ENCODE data around the gene TATDN2. TPM values are rescaled to one million over a fixed set of nuclear protein-coding genes. Genes with fewer than 3 reads are reported as not detected.

Gene TATDN2
- total RNA-seq, 2 experiments from 2014 or later, result 22.0 to 57.5 TPM

DNA sequence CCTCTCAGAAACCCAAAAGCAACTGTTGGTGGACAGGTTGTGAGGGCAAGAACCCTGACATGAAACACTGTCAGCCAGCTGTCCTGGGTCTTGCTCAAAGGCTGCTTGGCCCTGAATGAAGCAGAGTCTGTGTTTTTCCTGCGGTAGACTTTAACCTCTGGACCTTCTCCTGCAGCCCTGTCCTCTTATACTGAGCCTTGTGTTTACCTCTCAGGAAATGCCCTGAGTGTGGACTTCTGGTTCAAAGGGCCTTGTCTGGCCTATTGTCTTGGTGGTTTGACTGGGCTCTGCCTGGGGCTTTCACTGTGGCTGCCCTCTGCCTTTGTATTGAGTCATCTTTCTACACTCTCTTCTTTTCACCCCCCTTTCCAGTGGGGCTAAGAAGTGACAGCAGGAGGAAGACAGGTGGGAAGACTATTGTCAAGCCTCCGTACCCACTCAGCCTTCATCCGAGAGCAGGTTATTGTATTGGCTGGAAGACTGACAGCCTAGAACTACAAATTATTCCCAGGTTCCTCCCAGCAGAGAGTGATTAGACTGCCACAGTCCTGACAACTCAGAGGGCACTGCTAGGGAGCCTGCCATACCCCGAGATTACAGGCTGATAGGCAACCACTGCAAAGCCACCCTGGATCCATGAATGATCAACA, 69.2 kb downstream of the TATDN2 start:
- DNase-seq (ENCODE audit: low spot score), result no peak
- Histone ChIP-seq H3K4me3 (ENCODE audit: low read depth, low read length, poor library complexity, severe bottlenecking) (no peak overlapping the region), H3K79me2 (ENCODE audit: insufficient read depth, low read depth, low read length) (peaks cover 24% of the 10 kb centered on the region), H3K9me3 (ENCODE audit: low read length) (no peaks in the 10 kb centered on the region), H3K9me2 (ENCODE audit: insufficient read depth, low read length) (no peaks in the 10 kb centered on the region), H3K4me1 (ENCODE audit: insufficient read depth, low read length, poor library complexity, severe bottlenecking) (peaks cover 20% of the 10 kb centered on the region), H3K4me2 (ENCODE audit: low read length) (no peak overlapping the region), H3K27ac (ENCODE audit: low read depth, low read length, poor library complexity, severe bottlenecking) (no peak overlapping the region), H2AFZ (ENCODE audit: low read length) (no peak overlapping the region), H4K20me1 (ENCODE audit: insufficient read depth, low read length) (peaks cover 6% of the 10 kb centered on the region; the same call in 1 of the 2 replicates), H3K36me3 (ENCODE audit: insufficient read depth, low read length) (peaks cover 67% of the 10 kb centered on the region)
- CTCF ChIA-PET (ENCODE audit: unreplicated experiment), result no interaction called here
- intact Hi-C loops (cut with micrococcal nuclease; ENCODE audit: unreplicated experiment), result no loop called here
- no TSS peak for BruUV-seq (replicated peaks)
- TF ChIP-seq EZH2phosphoT487 (IDR thresholded peaks at IDR 0.05; ENCODE audit: borderline replicate concordance, low read depth, low read length), result no peak
- TF ChIP-seq, protein P1, sequence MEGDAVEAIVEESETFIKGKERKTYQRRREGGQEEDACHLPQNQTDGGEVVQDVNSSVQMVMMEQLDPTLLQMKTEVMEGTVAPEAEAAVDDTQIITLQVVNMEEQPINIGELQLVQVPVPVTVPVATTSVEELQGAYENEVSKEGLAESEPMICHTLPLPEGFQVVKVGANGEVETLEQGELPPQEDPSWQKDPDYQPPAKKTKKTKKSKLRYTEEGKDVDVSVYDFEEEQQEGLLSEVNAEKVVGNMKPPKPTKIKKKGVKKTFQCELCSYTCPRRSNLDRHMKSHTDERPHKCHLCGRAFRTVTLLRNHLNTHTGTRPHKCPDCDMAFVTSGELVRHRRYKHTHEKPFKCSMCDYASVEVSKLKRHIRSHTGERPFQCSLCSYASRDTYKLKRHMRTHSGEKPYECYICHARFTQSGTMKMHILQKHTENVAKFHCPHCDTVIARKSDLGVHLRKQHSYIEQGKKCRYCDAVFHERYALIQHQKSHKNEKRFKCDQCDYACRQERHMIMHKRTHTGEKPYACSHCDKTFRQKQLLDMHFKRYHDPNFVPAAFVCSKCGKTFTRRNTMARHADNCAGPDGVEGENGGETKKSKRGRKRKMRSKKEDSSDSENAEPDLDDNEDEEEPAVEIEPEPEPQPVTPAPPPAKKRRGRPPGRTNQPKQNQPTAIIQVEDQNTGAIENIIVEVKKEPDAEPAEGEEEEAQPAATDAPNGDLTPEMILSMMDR (conservative IDR thresholded peaks at IDR 0.05; ENCODE audit: low read length), result no peak
- POLR2A ChIA-PET, result no interaction called here

DNA sequence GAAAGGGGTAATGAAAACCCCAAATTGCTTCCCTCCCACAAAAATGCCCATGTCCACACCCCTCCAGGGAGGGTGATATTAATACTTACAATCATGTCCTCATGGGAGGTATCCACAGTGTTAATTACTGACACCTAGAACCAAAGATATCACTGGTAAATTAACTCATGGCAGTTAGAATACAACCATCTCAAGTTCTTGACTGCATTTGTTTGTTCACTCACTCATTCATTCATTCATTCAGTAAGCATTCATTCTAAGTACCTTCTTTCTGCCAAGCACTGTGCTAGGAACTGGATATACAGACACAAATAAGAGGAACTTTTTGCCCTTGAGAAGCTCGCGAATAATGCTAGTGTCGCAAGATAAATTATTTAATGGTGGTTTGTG, 69.7 kb downstream of the TATDN2 start:
- DNase-seq (ENCODE audit: low spot score), result no peak
- no peak overlapping the region for H3K4me3 ChIP-seq (ENCODE audit: low read depth, low read length, poor library complexity, severe bottlenecking)
- H3K4me1 ChIP-seq (ENCODE audit: insufficient read depth, low read length, poor library complexity, severe bottlenecking), result peaks cover 20% of the 10 kb centered on the region
- no peak overlapping the region for H3K27ac ChIP-seq (ENCODE audit: low read depth, low read length, poor library complexity, severe bottlenecking)
- no peaks in the 10 kb centered on the region for H3K9me3 ChIP-seq (ENCODE audit: low read length)
- TF ChIP-seq, protein P1 (conservative IDR thresholded peaks at IDR 0.05; ENCODE audit: low read length), result no peak
- no peak for TF ChIP-seq EZH2phosphoT487 (IDR thresholded peaks at IDR 0.05; ENCODE audit: borderline replicate concordance, low read depth, low read length)
- ChIA-PET CTCF (ENCODE audit: unreplicated experiment) (no interaction called here), POLR2A (no interaction called here)
- peaks cover 6% of the 10 kb centered on the region; the same call in 1 of the 2 replicates for H4K20me1 ChIP-seq (ENCODE audit: insufficient read depth, low read length)
- no TSS peak for BruUV-seq (replicated peaks)
- no peaks in the 10 kb centered on the region for H3K9me2 ChIP-seq (ENCODE audit: insufficient read depth, low read length)
- no peak overlapping the region for H3K4me2 ChIP-seq (ENCODE audit: low read length)
- peaks cover 24% of the 10 kb centered on the region for H3K79me2 ChIP-seq (ENCODE audit: insufficient read depth, low read depth, low read length)
- H2AFZ ChIP-seq (ENCODE audit: low read length), result no peak overlapping the region
- H3K36me3 ChIP-seq (ENCODE audit: insufficient read depth, low read length), result peaks cover 62% of the 10 kb centered on the region
- intact Hi-C loops (cut with micrococcal nuclease; ENCODE audit: unreplicated experiment), result no loop called here

DNA sequence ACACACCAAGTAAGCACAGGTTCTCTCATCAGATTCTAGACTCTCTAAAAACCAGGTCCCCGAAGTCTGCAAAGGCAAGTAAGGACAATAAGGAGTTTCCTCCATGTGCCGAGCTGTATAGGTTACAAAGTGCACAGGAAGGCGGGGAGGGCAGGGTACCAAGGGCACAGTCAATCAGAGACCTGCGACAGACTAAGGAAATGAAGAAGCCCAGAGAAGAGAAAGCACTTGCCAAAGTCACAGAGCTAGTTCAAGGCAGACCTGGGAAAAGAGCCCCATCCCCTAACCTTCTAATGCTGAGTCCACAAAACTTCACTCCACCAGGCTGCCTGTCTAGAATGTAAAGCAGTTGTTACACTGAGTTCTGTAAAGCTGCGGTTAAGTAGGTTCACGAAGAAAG, 71.0 kb downstream of the TATDN2 start:
- Histone ChIP-seq H4K20me1 (ENCODE audit: insufficient read depth, low read length) (peaks cover 6% of the 10 kb centered on the region; the same call in 1 of the 2 replicates), H3K79me2 (ENCODE audit: insufficient read depth, low read depth, low read length) (peaks cover 24% of the 10 kb centered on the region), H3K4me2 (ENCODE audit: low read length) (peak overlapping the region; percentile 99), H3K36me3 (ENCODE audit: insufficient read depth, low read length) (peaks cover 49% of the 10 kb centered on the region), H3K9me3 (ENCODE audit: low read length) (no peaks in the 10 kb centered on the region), H3K27ac (ENCODE audit: low read depth, low read length, poor library complexity, severe bottlenecking) (no peak overlapping the region), H2AFZ (ENCODE audit: low read length) (no peak overlapping the region), H3K9me2 (ENCODE audit: insufficient read depth, low read length) (no peaks in the 10 kb centered on the region), H3K4me1 (ENCODE audit: insufficient read depth, low read length, poor library complexity, severe bottlenecking) (peaks cover 20% of the 10 kb centered on the region), H3K4me3 (ENCODE audit: low read depth, low read length, poor library complexity, severe bottlenecking) (peak overlapping the region; percentile 91)
- POLR2A ChIA-PET, result no interaction called here
- TF ChIP-seq, protein P1 (conservative IDR thresholded peaks at IDR 0.05; ENCODE audit: low read length), result no peak
- TF ChIP-seq EZH2phosphoT487 (IDR thresholded peaks at IDR 0.05; ENCODE audit: borderline replicate concordance, low read depth, low read length), result no peak
- CTCF ChIA-PET (ENCODE audit: unreplicated experiment), result no interaction called here
- no peak for DNase-seq (ENCODE audit: low spot score)
- intact Hi-C loops (cut with micrococcal nuclease; ENCODE audit: unreplicated experiment), result no loop called here
- BruUV-seq (replicated peaks), result no TSS peak
